Effector memory CD4-positive, alpha-beta T cell (primary cell): Measurements from ENCODE around the gene ESYT3.
"Not testable (repeated sequence)": the region's sequence is repeated elsewhere in the genome, so short reads cannot be mapped to it uniquely, and the experiment has no call there.

ENCODE experiments used
- DNase-seq, 3 donors: peaks; one replicate each; pipeline ENCODE4 v3.0.0-alpha.2; 2020
- H3K27ac ChIP-seq: 2 replicates; pipeline ENCODE4 v1.7.0; 2013; ENCODE audit warnings: mild to moderate bottlenecking, low read length, moderate library complexity; ENCODE audit not compliant: insufficient read depth, poor library complexity, severe bottlenecking
- H3K27me3 ChIP-seq: replicated peaks from 2 replicates; pipeline ENCODE4 v1.7.0; 2013; ENCODE audit warnings: mild to moderate bottlenecking, low read length; ENCODE audit not compliant: insufficient read depth, control insufficient read depth, poor library complexity, severe bottlenecking
- H3K36me3 ChIP-seq: 2 replicates; pipeline ENCODE4 v1.7.0; 2013; ENCODE audit warnings: mild to moderate bottlenecking, low read length, moderate library complexity; ENCODE audit not compliant: control insufficient read depth, insufficient read depth
- H3K4me1 ChIP-seq: 2 replicates; pipeline ENCODE4 v1.7.0; 2013; ENCODE audit warnings: low read length, mild to moderate bottlenecking; ENCODE audit not compliant: control insufficient read depth, insufficient read depth, poor library complexity, severe bottlenecking
- H3K4me3 ChIP-seq: 2 replicates; pipeline ENCODE4 v1.7.0; 2013; ENCODE audit warnings: low read length, low read depth, mild to moderate bottlenecking; ENCODE audit not compliant: insufficient read depth, poor library complexity, severe bottlenecking
- H3K9me3 ChIP-seq: 2 replicates; pipeline ENCODE4 v1.7.0; 2013; ENCODE audit warnings: mild to moderate bottlenecking, low read length, moderate library complexity; ENCODE audit not compliant: control insufficient read depth

The ESYT3 gene

DNA sequence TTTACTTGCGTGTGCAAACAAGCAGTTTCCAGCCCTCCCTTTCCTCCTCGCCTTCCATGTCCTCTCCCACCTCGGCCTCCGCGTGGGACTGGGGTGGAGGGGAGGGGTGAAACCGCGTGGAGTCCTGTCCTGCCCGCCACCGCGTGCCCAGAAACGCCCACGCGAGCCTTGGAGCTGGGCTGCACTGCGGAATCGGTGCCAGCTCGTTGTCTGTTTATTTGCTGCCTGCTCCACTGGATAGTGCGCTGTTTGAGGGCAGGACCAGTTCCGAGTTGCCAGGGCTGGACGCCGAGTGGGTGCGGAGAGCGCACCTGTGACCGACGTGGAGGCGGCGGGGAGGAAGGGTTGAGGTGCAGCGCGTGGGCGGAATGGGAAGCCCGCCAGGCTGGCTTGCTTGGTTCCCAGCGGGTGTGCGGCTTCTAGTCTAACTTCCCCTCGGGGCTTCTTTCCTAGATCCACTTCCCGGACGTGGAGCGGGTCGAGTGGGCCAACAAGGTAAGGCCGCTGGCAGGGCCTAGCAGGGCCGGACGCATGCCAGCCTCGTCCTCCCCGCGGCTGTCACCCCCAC, 17.3 kb downstream of the ESYT3 start:
- Histone ChIP-seq H3K4me3 (no peak overlapping the region), H3K27me3 (no peaks in the 10 kb centered on the region), H3K4me1 (peaks cover 4% of the 10 kb centered on the region), H3K27ac (no peak overlapping the region), H3K36me3 (no peaks in the 10 kb centered on the region), H3K9me3 (no peaks in the 10 kb centered on the region)
- no peak for DNase-seq

DNA sequence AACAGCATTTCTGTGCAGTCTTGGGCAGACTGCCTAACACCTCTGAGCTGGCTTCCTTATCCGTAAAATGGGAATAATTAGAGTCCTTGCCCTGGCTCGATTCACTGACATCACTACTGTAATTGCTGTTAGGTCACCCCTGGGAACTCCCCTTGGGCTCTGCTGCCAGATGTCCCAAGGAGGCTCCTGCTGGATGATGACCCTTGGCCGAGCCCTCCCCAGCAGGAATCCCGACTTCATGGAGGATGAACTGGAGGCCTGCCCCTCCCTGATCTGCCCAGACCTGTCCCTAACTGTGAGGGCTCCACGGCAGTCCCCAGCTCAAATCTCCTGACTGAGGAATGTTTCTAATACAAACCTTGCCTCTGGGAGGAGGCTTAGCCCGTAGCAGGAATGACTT, 18.0 kb downstream of the ESYT3 start:
- Histone ChIP-seq H3K36me3 (no peaks in the 10 kb centered on the region), H3K9me3 (no peaks in the 10 kb centered on the region), H3K27me3 (no peaks in the 10 kb centered on the region), H3K4me1 (peaks cover 4% of the 10 kb centered on the region), H3K27ac (no peak overlapping the region), H3K4me3 (no peak overlapping the region)
- no peak for DNase-seq

GRCh38 chr3:138453940-138454339, 19.5 kb downstream of the ESYT3 start:
- not testable (repeated sequence) for DNase-seq

DNA sequence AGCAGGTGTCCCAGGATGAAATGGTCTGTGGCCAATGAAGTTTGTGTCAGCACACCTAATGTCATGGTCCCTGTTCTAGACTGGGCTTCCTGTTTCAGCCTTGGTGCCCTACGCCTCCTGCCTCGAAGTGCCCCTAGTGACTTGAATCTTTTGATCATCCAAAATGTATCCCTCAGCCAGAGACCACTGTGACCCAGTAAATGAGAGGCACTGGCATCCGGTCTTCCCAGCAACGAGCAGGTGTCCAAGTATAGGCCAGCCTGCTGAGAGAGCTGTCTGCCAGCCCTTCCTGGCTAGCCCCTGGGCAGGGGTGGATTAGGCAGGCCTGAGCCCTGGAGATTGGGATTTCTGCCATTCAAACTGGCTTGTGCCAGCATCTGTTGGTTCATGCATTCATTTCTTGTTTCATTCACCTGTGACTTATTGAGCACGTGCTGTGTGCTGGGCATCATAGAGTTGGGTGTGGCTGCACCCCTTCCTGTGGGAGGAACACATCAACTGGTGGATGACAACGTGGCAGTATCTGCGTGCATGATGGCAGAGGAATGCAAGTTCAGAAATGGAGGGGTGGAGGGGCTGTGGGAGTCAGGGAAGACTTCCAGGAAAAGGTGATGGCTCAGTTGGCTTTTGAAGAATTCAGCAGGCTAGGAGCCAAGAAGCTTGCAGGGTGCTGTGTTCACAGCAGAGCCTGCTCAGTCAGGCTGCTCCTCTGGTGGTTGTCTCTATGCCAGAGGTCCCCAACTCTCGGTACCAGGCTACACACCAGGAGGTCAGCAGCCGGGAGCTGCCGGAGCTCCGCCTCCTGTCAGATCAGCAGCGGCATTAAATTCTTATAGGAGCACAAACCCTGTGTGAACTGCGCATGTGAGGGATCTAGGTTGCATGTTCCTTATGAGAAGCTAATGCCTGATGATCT, 21.6 kb downstream of the ESYT3 start:
- DNase-seq: no peak
- H3K27me3 ChIP-seq: no peaks in the 10 kb centered on the region
- H3K4me3 ChIP-seq: no peak overlapping the region
- H3K4me1 ChIP-seq: peaks cover 4% of the 10 kb centered on the region
- no peaks in the 10 kb centered on the region for H3K9me3 ChIP-seq
- H3K36me3 ChIP-seq: no peaks in the 10 kb centered on the region
- no peak overlapping the region for H3K27ac ChIP-seq

More at GRCh38 chr3:138453940-138454339, 19.5 kb downstream of the ESYT3 start:
- H3K4me3 ChIP-seq, H3K27me3 ChIP-seq, H3K27ac ChIP-seq, H3K4me1 ChIP-seq, H3K36me3 ChIP-seq, H3K9me3 ChIP-seq: not testable (repeated sequence)

GRCh38 chr3:138456961-138457862, 22.8 kb downstream of the ESYT3 start:
- Histone ChIP-seq H3K27ac (no peak overlapping the region), H3K36me3 (no peaks in the 10 kb centered on the region), H3K4me3 (no peak overlapping the region), H3K9me3 (no peaks in the 10 kb centered on the region), H3K4me1 (peaks cover 4% of the 10 kb centered on the region), H3K27me3 (no peaks in the 10 kb centered on the region)
- DNase-seq: no peak

GRCh38 chr3:138457863-138458735, 23.7 kb downstream of the ESYT3 start:
- Histone ChIP-seq H3K4me3 (no peak overlapping the region), H3K27me3 (no peaks in the 10 kb centered on the region), H3K9me3 (no peaks in the 10 kb centered on the region), H3K36me3 (no peaks in the 10 kb centered on the region), H3K27ac (no peak overlapping the region), H3K4me1 (peaks cover 4% of the 10 kb centered on the region)
- DNase-seq: no peak

GRCh38 chr3:138458774-138459499, 24.5 kb downstream of the ESYT3 start:
- DNase-seq: no peak
- H3K27me3 ChIP-seq: no peaks in the 10 kb centered on the region
- H3K4me1 ChIP-seq: peaks cover 4% of the 10 kb centered on the region

GRCh38 chr3:138459619-138460535, 25.5 kb downstream of the ESYT3 start:
- peaks cover 4% of the 10 kb centered on the region for H3K4me1 ChIP-seq
- no peaks in the 10 kb centered on the region for H3K27me3 ChIP-seq
- H3K4me3 ChIP-seq: no peak overlapping the region
- no peak for DNase-seq
- no peaks in the 10 kb centered on the region for H3K9me3 ChIP-seq
- H3K27ac ChIP-seq: no peak overlapping the region
- no peaks in the 10 kb centered on the region for H3K36me3 ChIP-seq

More at GRCh38 chr3:138458774-138459499, 24.5 kb downstream of the ESYT3 start:
- H3K36me3 ChIP-seq: no peaks in the 10 kb centered on the region
- H3K9me3 ChIP-seq: no peaks in the 10 kb centered on the region
- H3K27ac ChIP-seq: no peak overlapping the region
- no peak overlapping the region for H3K4me3 ChIP-seq
